HG03432 (cell line): ENCODE data around the gene RBM25.
"Not testable (repeated sequence)": the region's sequence is repeated elsewhere in the genome, so short reads cannot be mapped to it uniquely, and the experiment has no call there.

Experiments used
- ATAC-seq: cut with Tn5 transposase; IDR thresholded peaks from one replicate; pipeline ENCODE4 v1.9.1; 2021; ENCODE audit warnings: mild to moderate bottlenecking, moderate library complexity; ENCODE audit not compliant: unreplicated experiment

RBM25 gene

GRCh38 chr14:73058224-73058921, at the start of gene RBM25:
Gene RBM25, plus strand, starts transcription at chr14:73058534. Its CDS starts 13,108 bp downstream, at chr14:73071642.
- peak; percentile 95 for ATAC-seq

GRCh38 chr14:73011189-73011588, 47.1 kb upstream of the RBM25 start:
- not testable (repeated sequence) for ATAC-seq

- peak; percentile 93 for ATAC-seq
Measured at GRCh38 chr14:73014105-73014504, 44.2 kb upstream of the RBM25 start.

DNA sequence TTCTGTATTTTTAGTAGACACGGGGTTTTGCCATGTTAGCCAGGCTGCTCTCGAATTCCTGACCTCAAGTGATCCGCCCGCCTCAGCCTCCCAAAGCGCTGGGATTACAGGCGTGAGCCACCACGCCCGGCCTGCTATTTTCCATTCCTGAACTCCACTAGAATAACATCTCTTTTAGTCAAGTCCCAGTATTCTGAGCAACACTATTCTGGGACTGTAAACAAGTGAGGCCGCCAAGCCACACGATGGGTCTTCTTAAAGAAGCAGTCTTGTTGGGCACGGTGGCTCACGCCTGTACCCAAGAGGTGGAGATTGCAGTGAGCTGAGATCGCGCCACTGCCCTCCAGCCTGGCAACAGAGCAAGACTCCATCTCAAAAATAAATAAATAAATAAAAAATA, 42.8 kb upstream of the RBM25 start:
- not testable (repeated sequence) for ATAC-seq

DNA sequence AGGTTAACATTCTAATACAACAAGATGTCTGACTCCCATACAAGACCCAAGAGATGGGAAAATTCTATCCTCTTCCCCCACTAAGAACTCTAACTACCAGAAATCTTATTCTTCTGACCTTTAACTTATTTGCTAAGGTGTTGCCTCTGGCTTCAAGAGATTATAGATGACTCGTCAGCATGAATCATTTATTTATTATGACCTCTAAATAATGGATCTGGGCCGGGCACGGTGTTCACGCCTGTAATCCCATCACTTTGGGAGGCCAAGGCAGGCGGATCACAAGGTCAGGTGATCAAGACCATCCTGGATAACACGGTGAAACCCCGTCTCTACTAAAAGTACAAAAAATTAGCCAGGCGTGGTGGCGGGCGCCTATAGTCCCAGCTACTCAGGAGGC, 42.3 kb upstream of the RBM25 start:
- ATAC-seq: not testable (repeated sequence)

- ATAC-seq: no peak
Measured at GRCh38 chr14:73022051-73022450, 36.3 kb upstream of the RBM25 start.

DNA sequence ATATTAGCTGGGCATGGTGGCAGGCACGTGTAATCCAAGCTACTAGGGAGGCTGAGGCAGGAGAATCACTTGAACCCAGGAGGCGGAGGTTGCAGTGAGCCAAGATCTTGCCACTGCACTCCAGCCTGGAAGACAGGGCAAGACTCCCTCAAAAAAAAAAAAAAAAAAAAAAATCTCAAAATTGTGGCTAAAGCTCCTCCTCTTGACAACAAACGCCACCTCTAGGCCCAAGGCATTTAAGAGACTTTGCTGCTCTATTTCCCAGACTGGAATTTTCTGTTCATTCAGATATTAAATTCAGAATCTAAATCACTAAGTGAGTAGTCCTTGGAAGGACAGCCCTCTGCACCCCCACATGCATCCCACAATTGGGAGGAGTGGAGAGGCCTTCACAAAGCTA, 32.8 kb upstream of the RBM25 start:
- ATAC-seq: no peak

GRCh38 chr14:73026243-73026844, 32.0 kb upstream of the RBM25 start:
- ATAC-seq: no peak

DNA sequence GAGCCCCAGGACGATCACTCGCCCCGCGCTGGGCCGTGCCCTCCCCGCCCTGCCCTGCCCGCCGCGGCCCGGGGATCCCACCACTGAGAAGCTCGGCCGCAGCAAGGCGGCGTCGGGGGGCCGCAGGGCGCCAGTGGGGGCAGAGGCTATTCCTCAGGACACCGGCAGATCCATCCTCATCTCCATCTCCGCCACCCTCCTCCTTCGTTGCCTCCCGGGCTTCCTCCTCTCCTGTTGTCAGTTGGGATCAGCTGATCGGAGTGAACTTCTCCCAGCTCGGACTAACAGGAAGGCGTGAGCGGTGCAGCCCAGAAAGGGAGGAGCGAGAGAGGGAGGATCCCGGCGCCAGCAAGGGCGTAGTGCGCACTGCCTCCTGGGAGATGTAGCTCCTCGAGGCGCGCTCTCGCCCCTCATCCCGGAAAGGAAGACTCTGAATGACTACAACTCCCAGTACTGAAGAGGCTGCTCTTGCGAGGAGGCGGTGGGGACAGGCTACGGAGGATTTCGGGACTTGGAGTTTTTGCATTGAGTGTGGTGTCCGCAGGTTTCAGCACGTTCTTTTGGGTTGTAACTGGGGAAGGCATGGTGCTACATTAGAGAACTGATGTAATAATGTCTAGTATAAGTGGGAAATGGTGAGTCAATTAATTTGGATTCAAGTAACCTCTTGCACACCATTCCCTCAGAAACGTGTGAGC, 31.3 kb upstream of the RBM25 start, which contains the start of gene ZFYVE1:
Gene ZFYVE1, minus strand, starts transcription at position 262 of the 698 bp plus-strand sequence. CDS start 2,598 bp downstream, outside the sequence.
- ATAC-seq: peak; percentile 97

- no peak for ATAC-seq
Measured at GRCh38 chr14:73027546-73027945, 30.8 kb upstream of the RBM25 start.

- ATAC-seq: no peak
Measured at GRCh38 chr14:73027984-73028383, 30.4 kb upstream of the RBM25 start.

GRCh38 chr14:73036706-73037450, 21.5 kb upstream of the RBM25 start:
- ATAC-seq: not testable (repeated sequence)

- ATAC-seq: no peak
Measured at GRCh38 chr14:73047808-73048207, 10.5 kb upstream of the RBM25 start.

DNA sequence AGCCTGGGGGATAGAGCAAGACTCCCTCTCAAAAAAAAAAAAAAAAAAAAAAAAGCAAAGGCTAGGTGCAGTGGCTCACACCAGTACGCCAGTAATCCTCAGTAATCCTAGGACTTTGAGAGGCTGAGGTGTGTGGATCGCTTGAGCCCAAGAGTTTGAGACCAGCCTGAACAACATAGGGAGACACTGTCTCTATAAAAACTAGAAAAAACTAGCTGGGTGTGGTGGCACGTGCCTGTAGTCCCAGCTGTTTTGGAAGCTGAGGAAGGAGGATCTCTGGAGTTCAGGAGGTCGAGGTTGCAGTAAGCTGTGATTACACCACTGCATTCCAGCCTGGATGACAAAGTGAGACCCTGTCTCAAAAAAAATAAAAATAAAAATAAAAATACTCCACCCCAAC, 8.9 kb upstream of the RBM25 start:
- ATAC-seq: no peak

DNA sequence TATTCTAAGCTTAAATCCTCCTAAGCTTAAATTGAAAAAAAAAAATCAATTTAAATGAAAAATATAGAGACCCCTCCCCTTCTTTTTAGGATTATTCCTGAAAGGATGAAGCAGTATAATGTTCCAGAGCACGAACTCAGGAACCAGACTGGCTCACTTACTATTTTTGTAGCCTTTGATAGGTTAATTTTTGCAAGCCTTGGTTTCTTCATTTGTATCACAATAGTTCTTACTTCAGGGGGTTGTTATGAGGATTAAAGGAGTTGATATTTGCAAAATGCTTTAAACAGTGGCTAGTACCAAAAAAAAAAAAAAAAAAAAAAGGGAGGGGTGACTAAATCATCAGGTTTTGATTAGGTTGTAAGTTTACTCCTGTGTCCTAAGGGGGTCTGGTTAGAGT, 3.1 kb upstream of the RBM25 start:
- ATAC-seq: no peak

DNA sequence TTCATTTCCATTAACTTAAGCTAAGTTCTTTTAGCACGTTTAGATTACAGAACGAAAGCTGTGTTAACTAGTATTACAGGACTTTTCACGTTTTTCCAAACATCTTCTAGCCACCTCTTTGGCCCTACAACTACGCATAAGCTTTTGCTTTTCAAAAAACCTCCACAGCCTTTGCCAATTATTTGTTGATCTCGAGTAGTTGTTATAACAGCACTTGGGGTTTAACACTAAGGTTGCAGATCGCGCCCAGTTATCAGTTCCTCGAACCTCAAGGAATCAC, 450 bp upstream of the RBM25 start:
- no peak for ATAC-seq

DNA sequence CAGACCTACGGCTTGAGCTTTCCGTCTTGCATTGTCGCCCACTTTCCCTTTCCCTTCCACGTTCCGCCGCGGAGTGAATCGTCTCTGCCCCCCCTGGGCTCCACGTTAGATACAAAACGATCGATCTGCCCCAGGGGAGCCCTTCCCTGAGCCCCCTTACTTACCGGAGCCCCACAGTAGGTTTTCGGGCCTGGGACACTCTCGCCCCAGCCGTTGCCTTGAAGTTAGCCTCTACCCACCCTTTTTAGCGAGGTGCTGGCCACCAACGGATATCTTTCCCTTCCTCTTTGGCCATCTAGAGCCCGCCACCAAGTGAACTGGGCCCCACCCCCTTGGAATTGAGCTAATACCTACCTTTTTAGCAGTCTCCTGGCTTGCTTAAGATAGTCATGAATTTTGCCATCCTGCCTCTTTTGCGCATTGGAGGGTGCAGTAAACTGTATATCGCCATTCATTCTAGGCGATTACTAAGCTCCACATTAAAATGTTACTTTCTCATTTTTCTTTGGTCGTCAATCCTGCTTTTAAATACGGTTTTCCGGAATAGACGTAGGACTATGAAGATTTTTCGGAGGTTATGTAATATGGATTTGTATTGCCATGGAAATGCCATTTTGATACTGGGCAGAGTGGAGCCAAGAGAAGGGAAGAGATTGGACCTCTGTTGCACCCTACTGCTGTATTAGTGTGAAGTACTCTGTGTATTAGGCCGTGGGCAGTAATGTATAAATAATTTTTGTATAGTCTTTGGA, 764 bp downstream of the RBM25 start:
- peak; percentile 7 for ATAC-seq

- ATAC-seq: no peak
Measured at GRCh38 chr14:73069585-73069984, 11.3 kb downstream of the RBM25 start.

GRCh38 chr14:73091044-73091443, 32.7 kb downstream of the RBM25 start:
- no peak for ATAC-seq

GRCh38 chr14:73097421-73097820, 39.1 kb downstream of the RBM25 start:
- no peak for ATAC-seq

- no peak for ATAC-seq
Measured at GRCh38 chr14:73100334-73100733, 42.0 kb downstream of the RBM25 start.
